H9 (cell line): ENCODE data around the gene MTHFD1L. TPM values are rescaled to one million over a fixed set of nuclear protein-coding genes. Genes with fewer than 3 reads are reported as not detected.

Source experiments
- DNase-seq: peaks from one replicate; pipeline ENCODE4 v3.0.0-alpha.2; 2017
- H2AFZ ChIP-seq: one replicate; pipeline ENCODE4 v1.6.1; 2013; ENCODE audit warnings: mild to moderate bottlenecking, low read length, control low read depth, moderate library complexity
- H2AK5ac ChIP-seq: 2 replicates; pipeline ENCODE4 v1.6.1; 2013; ENCODE audit warnings: low read length, control low read depth, mixed read lengths; ENCODE audit not compliant: insufficient read length
- H2BK120ac ChIP-seq: one replicate; pipeline ENCODE4 v1.6.1; 2013; ENCODE audit warnings: low read depth, mild to moderate bottlenecking, low read length, control low read depth, inconsistent platforms; ENCODE audit not compliant: poor library complexity, severe bottlenecking
- H2BK12ac ChIP-seq: 2 replicates; pipeline ENCODE4 v1.6.1; 2013; ENCODE audit warnings: low read length, control low read depth, mixed read lengths, low read depth; ENCODE audit not compliant: insufficient read length
- H2BK15ac ChIP-seq: 2 replicates; pipeline ENCODE4 v1.6.1; 2013; ENCODE audit warnings: low read depth, low read length, control low read depth
- H2BK20ac ChIP-seq: one replicate; pipeline ENCODE4 v1.6.1; 2013; ENCODE audit warnings: low read depth, mild to moderate bottlenecking, low read length, control low read depth, inconsistent platforms; ENCODE audit not compliant: poor library complexity, severe bottlenecking
- H2BK5ac ChIP-seq: 2 replicates; pipeline ENCODE4 v1.6.1; 2013; ENCODE audit warnings: low read length, control low read depth, mixed read lengths; ENCODE audit not compliant: insufficient read length
- H3K14ac ChIP-seq: 2 replicates; pipeline ENCODE4 v1.6.1; 2013; ENCODE audit warnings: low read length, control low read depth; ENCODE audit not compliant: insufficient read depth
- H3K18ac ChIP-seq: 2 replicates; pipeline ENCODE4 v1.6.1; 2013; ENCODE audit warnings: low read depth, mild to moderate bottlenecking, mixed read lengths, low read length, control low read depth; ENCODE audit not compliant: insufficient read length
- H3K23ac ChIP-seq: 2 replicates; pipeline ENCODE4 v1.6.1; 2013; ENCODE audit warnings: low read length, control low read depth, mixed read lengths, low read depth; ENCODE audit not compliant: insufficient read length
- H3K23me2 ChIP-seq: 2 replicates; pipeline ENCODE4 v1.6.1; 2013; ENCODE audit warnings: low read depth, mild to moderate bottlenecking, mixed read lengths, low read length, control low read depth; ENCODE audit not compliant: insufficient read length, poor library complexity, severe bottlenecking
- H3K27ac ChIP-seq: 2 replicates; pipeline ENCODE4 v1.5.1; 2013; ENCODE audit warnings: low read length, control low read depth, mixed read lengths, low read depth; ENCODE audit not compliant: insufficient read length
- H3K27me3 ChIP-seq: 2 replicates; pipeline ENCODE4 v1.6.1; 2013; ENCODE audit warnings: low read length, control low read depth, inconsistent platforms; ENCODE audit not compliant: insufficient read depth
- H3K4ac ChIP-seq: 2 replicates; pipeline ENCODE4 v1.6.1; 2013; ENCODE audit warnings: low read depth, mild to moderate bottlenecking, control low read depth, inconsistent platforms, low read length, moderate library complexity
- H3K4me1 ChIP-seq: 2 replicates; pipeline ENCODE4 v1.6.1; 2013; ENCODE audit warnings: low read length, control low read depth, inconsistent platforms; ENCODE audit not compliant: insufficient read depth
- H3K4me2 ChIP-seq: 2 replicates; pipeline ENCODE4 v1.6.1; 2013; ENCODE audit warnings: low read length, control low read depth, mixed read lengths; ENCODE audit not compliant: insufficient read length, insufficient read depth
- H3K56ac ChIP-seq: 2 replicates; pipeline ENCODE4 v1.6.1; 2013; ENCODE audit warnings: low read depth, mild to moderate bottlenecking, mixed read lengths, low read length, control low read depth; ENCODE audit not compliant: insufficient read length
- H3K79me1 ChIP-seq: 2 replicates; pipeline ENCODE4 v1.6.1; 2013; ENCODE audit warnings: low read depth, mild to moderate bottlenecking, moderate library complexity, low read length, control low read depth, inconsistent platforms; ENCODE audit not compliant: insufficient read depth, poor library complexity, severe bottlenecking
- H3K79me2 ChIP-seq: 2 replicates; pipeline ENCODE4 v1.6.1; 2013; ENCODE audit warnings: low read length, control low read depth, inconsistent platforms; ENCODE audit not compliant: insufficient read depth
- H3K9ac ChIP-seq: 2 replicates; pipeline ENCODE4 v1.6.1; 2013; ENCODE audit warnings: low read length, control low read depth, mixed read lengths; ENCODE audit not compliant: insufficient read length; ENCODE audit errors: extremely low read depth
- H3K9me3 ChIP-seq: one replicate; pipeline ENCODE4 v1.6.1; 2013; ENCODE audit warnings: low read depth, low read length, inconsistent platforms; ENCODE audit not compliant: control insufficient read depth
- H3T11ph ChIP-seq: one replicate; pipeline ENCODE4 v1.6.1; 2013; ENCODE audit warnings: mild to moderate bottlenecking, low read length, control low read depth, inconsistent platforms
- H4K20me1 ChIP-seq: one replicate; pipeline ENCODE4 v1.6.1; 2013; ENCODE audit not compliant: control insufficient read depth, insufficient read length, insufficient read depth
- H4K5ac ChIP-seq: 2 replicates; pipeline ENCODE4 v1.6.1; 2013; ENCODE audit warnings: low read depth, mild to moderate bottlenecking, mixed read lengths, low read length, control low read depth; ENCODE audit not compliant: insufficient read length
- H4K8ac ChIP-seq: replicated peaks from 2 replicates; pipeline ENCODE4 v1.6.1; 2013; ENCODE audit warnings: low read length, control low read depth, mixed read lengths, low read depth; ENCODE audit not compliant: insufficient read length
- H4K91ac ChIP-seq: 2 replicates; pipeline ENCODE4 v1.6.1; 2013; ENCODE audit warnings: low read depth, mild to moderate bottlenecking, moderate library complexity, mixed read lengths, low read length, control low read depth; ENCODE audit not compliant: insufficient read length
- H3K27ac Mint-ChIP-seq, 3 experiments: 2 replicates in 2 of 3; 3 replicates in 1 of 3; pipeline ENCODE4 v1.8.0; 2020 to 2021; ENCODE audit warnings: mixed read lengths in 3 of 3, mild to moderate bottlenecking in 1 of 3, moderate library complexity in 1 of 3
- H3K27me3 Mint-ChIP-seq: 2 replicates; pipeline ENCODE4 v1.8.0; 2021; ENCODE audit warnings: low read depth, mild to moderate bottlenecking, moderate library complexity, mixed read lengths
- H3K36me3 Mint-ChIP-seq, 3 experiments: 2 replicates in 2 of 3; 3 replicates in 1 of 3; pipeline ENCODE4 v1.8.0; 2020 to 2021; ENCODE audit warnings: low read depth in 3 of 3, mixed read lengths in 3 of 3; ENCODE audit not compliant: insufficient read depth in 1 of 3
- H3K4me1 Mint-ChIP-seq, 2 experiments: 2 replicates each; pipeline ENCODE4 v1.8.0; 2020; ENCODE audit warnings: mixed read lengths in 2 of 2
- H3K4me3 Mint-ChIP-seq, 2 experiments: 2 replicates in 1 of 2; 3 replicates in 1 of 2; pipeline ENCODE4 v1.8.0; 2020 to 2021; ENCODE audit warnings: mild to moderate bottlenecking in 2 of 2, mixed read lengths in 2 of 2, moderate library complexity in 1 of 2
- H3K9me3 Mint-ChIP-seq, 2 experiments: 2 replicates in 1 of 2; 3 replicates in 1 of 2; pipeline ENCODE4 v1.8.0; 2020; ENCODE audit warnings: mild to moderate bottlenecking in 2 of 2, mixed read lengths in 2 of 2, moderate library complexity in 1 of 2
- WGBS: extraction: QIAGEN DNeasy Blood & Tissue Kit; methylation state at CpG from one replicate; pipeline ENCODE4 v1.1.7; 2013; ENCODE audit warnings: missing lambda C conversion rate, low lambda C conversion rate, mixed read lengths; ENCODE audit not compliant: insufficient read length; ENCODE audit errors: extremely low coverage; 5-methylcytosine and 5-hydroxymethylcytosine counted together
- total RNA-seq: library from RNA; stranded (reverse); gene quantifications from 2 replicates; pipeline ENCODE4 v1.2.1, GENCODE V29; 2021
- TF ChIP-seq, protein P1 (sequence below): fragments of 200-600 bp; sonication (generic); conservative IDR thresholded peaks from 3 replicates; pipeline ENCODE4 v1.8.0; 2021; ENCODE audit warnings: antibody characterized with exemption, mild to moderate bottlenecking

Gene MTHFD1L
- total RNA-seq, 1 experiment from 2014 or later: 90.2 TPM

DNA sequence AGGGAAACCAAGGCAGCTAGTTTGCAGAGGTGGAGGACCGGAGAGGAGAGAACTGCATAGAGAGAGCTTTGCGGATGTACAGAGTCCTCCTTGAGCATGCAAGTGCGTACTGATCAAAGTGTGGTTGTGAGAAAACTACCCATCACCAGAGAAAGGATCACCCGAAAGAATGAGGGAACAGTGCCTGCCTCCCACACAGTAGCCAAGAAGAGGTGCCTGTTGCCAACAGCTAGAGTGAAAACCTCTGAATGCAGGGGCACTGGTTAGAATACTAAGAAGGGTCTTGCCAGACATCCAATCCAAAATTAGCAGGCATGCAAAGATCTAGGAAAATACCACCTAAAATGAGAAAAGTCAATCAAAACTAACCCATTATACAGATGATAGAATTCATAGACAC lies 207.6 kb downstream of the MTHFD1L start:
- no peak overlapping the region for H2BK20ac ChIP-seq
- H4K91ac ChIP-seq: no peak overlapping the region
- no peak overlapping the region for H3K14ac ChIP-seq
- no peak overlapping the region for H3K23ac ChIP-seq
- no peak overlapping the region for H2BK12ac ChIP-seq
- no peaks in the 10 kb centered on the region for H3K27me3 ChIP-seq
- Mint-ChIP-seq H3K9me3 (no peaks in the 10 kb centered on the region; a peak in 2 of 5 replicates), H3K4me1 (no peaks in the 10 kb centered on the region), H3K27ac (no peak overlapping the region), H3K36me3 (peaks cover 6 to 19% (median 14%) of the 10 kb centered on the region in 3 experiments), H3K27me3 (no peaks in the 10 kb centered on the region), H3K4me3 (no peak overlapping the region)
- H3K56ac ChIP-seq: no peak overlapping the region
- H3K9ac ChIP-seq: no peak overlapping the region
- H3T11ph ChIP-seq: no peak overlapping the region
- H3K9me3 ChIP-seq: no peaks in the 10 kb centered on the region
- H2AK5ac ChIP-seq: no peak overlapping the region
- no peak overlapping the region for H3K27ac ChIP-seq
- no peak overlapping the region for H3K18ac ChIP-seq
- H4K5ac ChIP-seq: no peak overlapping the region
- no peak overlapping the region for H2BK120ac ChIP-seq
- H3K4ac ChIP-seq: no peak overlapping the region
- no peaks in the 10 kb centered on the region for H3K79me2 ChIP-seq
- H2BK5ac ChIP-seq: no peak overlapping the region
- TF ChIP-seq, protein P1, sequence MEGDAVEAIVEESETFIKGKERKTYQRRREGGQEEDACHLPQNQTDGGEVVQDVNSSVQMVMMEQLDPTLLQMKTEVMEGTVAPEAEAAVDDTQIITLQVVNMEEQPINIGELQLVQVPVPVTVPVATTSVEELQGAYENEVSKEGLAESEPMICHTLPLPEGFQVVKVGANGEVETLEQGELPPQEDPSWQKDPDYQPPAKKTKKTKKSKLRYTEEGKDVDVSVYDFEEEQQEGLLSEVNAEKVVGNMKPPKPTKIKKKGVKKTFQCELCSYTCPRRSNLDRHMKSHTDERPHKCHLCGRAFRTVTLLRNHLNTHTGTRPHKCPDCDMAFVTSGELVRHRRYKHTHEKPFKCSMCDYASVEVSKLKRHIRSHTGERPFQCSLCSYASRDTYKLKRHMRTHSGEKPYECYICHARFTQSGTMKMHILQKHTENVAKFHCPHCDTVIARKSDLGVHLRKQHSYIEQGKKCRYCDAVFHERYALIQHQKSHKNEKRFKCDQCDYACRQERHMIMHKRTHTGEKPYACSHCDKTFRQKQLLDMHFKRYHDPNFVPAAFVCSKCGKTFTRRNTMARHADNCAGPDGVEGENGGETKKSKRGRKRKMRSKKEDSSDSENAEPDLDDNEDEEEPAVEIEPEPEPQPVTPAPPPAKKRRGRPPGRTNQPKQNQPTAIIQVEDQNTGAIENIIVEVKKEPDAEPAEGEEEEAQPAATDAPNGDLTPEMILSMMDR: no peak
- H3K4me2 ChIP-seq: no peak overlapping the region
- no CpG with 5 or more reads among the region's 4 CpGs for WGBS
- no peaks in the 10 kb centered on the region for H3K4me1 ChIP-seq
- no peak overlapping the region for H2AFZ ChIP-seq
- no peaks in the 10 kb centered on the region for H4K20me1 ChIP-seq
- H4K8ac ChIP-seq: no peak overlapping the region
- H3K23me2 ChIP-seq: no peaks in the 10 kb centered on the region
- H3K79me1 ChIP-seq: no peaks in the 10 kb centered on the region
- no peak overlapping the region for H2BK15ac ChIP-seq
- DNase-seq: no peak
